Right lobe of liver (tissue), 6 donors: ENCODE results near the gene FILIP1L. TPM values are rescaled to one million over a fixed set of nuclear protein-coding genes. Genes with fewer than 3 reads are reported as not detected.
A peak's percentile ranks its signal among the peaks of the same experiment; 100 is the strongest.
"Not testable (repeated sequence)": the region's sequence is repeated elsewhere in the genome, so short reads cannot be mapped to it uniquely, and the experiment has no call there.

Source experiments
- ATAC-seq, 4 donors: fragments of 200-7000 bp; cut with Tn5 transposase; one replicate each; pipeline ENCODE4 v1.9.1; 2020; ENCODE audit warnings: mild to moderate bottlenecking in 4 of 4, moderate library complexity in 4 of 4
- DNase-seq, 3 donors: peaks; one replicate each; pipeline ENCODE4 v3.0.0-alpha.2; 2020
- H3K27ac ChIP-seq, 3 donors: fragments of 200-600 bp; one replicate each; pipeline ENCODE4 v1.8.0; 2022
- H3K27me3 ChIP-seq, 2 donors: fragments of 200-600 bp; one replicate each; pipeline ENCODE4 v1.8.0; 2022
- H3K36me3 ChIP-seq, 4 donors: fragments of 200-600 bp; sonication (generic) in 1 of 4; one replicate each; pipeline versions ENCODE4 v1.5.1 to v1.8.0; 2017 to 2022; ENCODE audit warnings: control low read depth in 1 of 4
- H3K4me1 ChIP-seq, 4 donors: fragments of 200-600 bp; sonication (generic) in 1 of 4; one replicate each; pipeline versions ENCODE4 v1.5.1 to v1.8.0; 2017 to 2022; ENCODE audit warnings: control low read depth in 1 of 4
- H3K4me3 ChIP-seq, 3 donors: fragments of 200-600 bp; one replicate each; pipeline ENCODE4 v1.8.0; 2022
- H3K9me3 ChIP-seq, 4 donors: fragments of 200-600 bp; sonication (generic) in 1 of 4; one replicate each; pipeline versions ENCODE4 v1.5.1 to v1.8.0; 2017 to 2022; ENCODE audit warnings: control low read depth in 1 of 4
- CTCF ChIP-seq, 4 donors: fragments of 200-600 bp in 3 of 4; fragments of 450-650 bp in 1 of 4; IDR thresholded peaks; one replicate each; pipeline versions ENCODE4 v1.5.1 to v1.8.0; 2016 to 2022; ENCODE audit warnings: antibody characterized with exemption in 4 of 4, mild to moderate bottlenecking in 2 of 4
- POLR2A ChIP-seq: fragments of 450-650 bp; IDR thresholded peaks from one replicate; pipeline ENCODE4 v1.6.1; 2017; ENCODE audit warnings: antibody characterized with exemption, mild to moderate bottlenecking
- WGBS: methylation state at CpG from one replicate; pipeline ENCODE4 v1.1.6; 2018; ENCODE audit warnings: low coverage, low lambda C conversion rate; ENCODE audit not compliant: insufficient coverage; ENCODE audit errors: missing lambda C conversion rate; 5-methylcytosine and 5-hydroxymethylcytosine counted together
- intact Hi-C, 2 donors: fragments of 100-400 bp; cut with DNase I; formaldehyde crosslinking; loops; one replicate each; pipeline versions ENCODE4 v1.11.2 to v1.14.1; 2022
- total RNA-seq, 6 experiments: library from RNA; depleted of rRNA in 2 of 6; stranded (reverse); fragments of >200 nt in 2 of 6; fragmentation: NEBNext Ultra II Directional in 3 of 6; extraction: Animal tissue kit (Norgen Biotek cat#: 25700) in 3 of 6; gene quantifications; one replicate each; pipeline versions ENCODE4 v1.1.0 to v1.2.4, GENCODE V29; 2016 to 2023
- donor health status: DM: no; HTN: yes; CAD: no.
- donor health status: DM: no; HTN: no; CAD: no.
- donor health status: DM: no; HTN: no; CAD: no.
- donor health status: DM: no; HTN: yes; CAD: no.
- donor health status: DM: no; HTN: yes; CAD: no.

The FILIP1L gene
- total RNA-seq, 6 experiments from 2014 or later, result 0.97 to 10.8 (median 3.6) TPM

GRCh38 chr3:100057716-100058575, 56.4 kb downstream of the FILIP1L start:
- WGBS, result 67% methylated on average over 8 of the region's 8 CpGs
- peak in 3 of 4 donors; percentile 33 to 55 (median 48) for ATAC-seq
- no peaks in the 10 kb centered on the region for H3K4me1 ChIP-seq

DNA sequence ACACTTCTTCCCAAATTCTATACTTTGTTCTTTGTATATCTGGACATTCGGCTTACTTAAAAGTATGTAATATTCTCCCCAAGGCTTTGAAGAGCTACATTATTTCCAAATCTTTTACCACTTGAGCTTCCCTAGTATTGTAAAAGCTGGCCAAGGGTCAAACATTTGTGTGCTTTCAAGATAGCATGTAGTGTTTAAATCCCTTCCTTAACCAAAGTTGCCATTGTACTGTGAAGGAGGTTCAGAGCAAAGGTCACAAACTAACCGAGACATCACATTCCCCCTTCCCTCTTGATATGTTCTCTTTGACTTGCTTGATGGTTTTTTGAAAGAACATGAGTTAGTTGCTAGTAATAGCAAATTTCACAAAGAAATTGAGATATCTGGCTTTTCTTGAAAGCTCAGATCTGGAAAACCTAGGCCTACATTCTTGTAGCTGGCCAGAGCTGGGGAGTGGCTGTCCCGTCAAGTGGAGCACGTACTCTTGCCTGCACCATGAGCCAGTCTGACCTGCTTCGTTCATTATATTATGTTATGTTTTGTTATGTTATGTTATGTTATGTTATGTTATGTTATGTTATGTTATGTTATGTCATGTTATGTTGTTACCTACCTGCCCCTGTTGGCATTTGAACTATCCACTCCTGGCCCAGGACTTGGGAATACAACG, 60.2 kb downstream of the FILIP1L start:
- H3K27me3 ChIP-seq, result no peaks in the 10 kb centered on the region
- H3K9me3 ChIP-seq, result no peaks in the 10 kb centered on the region
- no peak overlapping the region for H3K27ac ChIP-seq
- H3K4me3 ChIP-seq, result no peak overlapping the region
- DNase-seq (no peak), ATAC-seq (no peak)
- no peaks in the 10 kb centered on the region for H3K36me3 ChIP-seq
- 94% methylated on average over 6 of the region's 6 CpGs for WGBS
- TF ChIP-seq CTCF (IDR thresholded peaks at IDR 0.05) (no peak), POLR2A (no peak)
- intact Hi-C loops, result no loop called here
- H3K4me1 ChIP-seq, result no peaks in the 10 kb centered on the region

More at GRCh38 chr3:100057716-100058575, 56.4 kb downstream of the FILIP1L start:
- TF ChIP-seq CTCF (IDR thresholded peaks at IDR 0.05), result no peak
- TF ChIP-seq POLR2A, result no peak
- DNase-seq, result no peak
- Histone ChIP-seq H3K4me3 (no peak overlapping the region), H3K9me3 (no peaks in the 10 kb centered on the region), H3K27me3 (no peaks in the 10 kb centered on the region), H3K27ac (no peak overlapping the region), H3K36me3 (no peaks in the 10 kb centered on the region)
- intact Hi-C loops, result no loop called here

DNA sequence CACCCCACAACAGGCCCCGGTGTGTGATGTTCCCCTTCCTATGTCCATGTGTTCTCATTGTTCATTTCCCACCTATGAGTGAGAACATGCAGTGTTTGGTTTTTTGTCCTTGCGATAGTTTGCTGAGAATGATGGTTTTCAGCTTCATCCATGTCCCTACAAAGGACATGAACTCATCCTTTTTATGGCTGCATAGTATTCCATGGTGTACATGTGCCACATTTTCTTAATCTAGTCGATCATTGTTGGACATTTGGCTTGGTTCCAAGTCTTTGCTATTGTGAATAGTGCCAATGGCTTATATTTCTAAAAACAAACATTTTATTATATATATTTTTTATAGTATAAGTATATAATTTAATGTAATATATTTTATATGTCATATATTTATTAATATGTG, 62.8 kb downstream of the FILIP1L start:
- H3K4me1 ChIP-seq, DNase-seq, H3K9me3 ChIP-seq, H3K36me3 ChIP-seq, H3K27me3 ChIP-seq, H3K27ac ChIP-seq, intact Hi-C loops, H3K4me3 ChIP-seq, ATAC-seq: not testable (repeated sequence)
- WGBS, result 90% methylated on average over 3 of the region's 3 CpGs

DNA sequence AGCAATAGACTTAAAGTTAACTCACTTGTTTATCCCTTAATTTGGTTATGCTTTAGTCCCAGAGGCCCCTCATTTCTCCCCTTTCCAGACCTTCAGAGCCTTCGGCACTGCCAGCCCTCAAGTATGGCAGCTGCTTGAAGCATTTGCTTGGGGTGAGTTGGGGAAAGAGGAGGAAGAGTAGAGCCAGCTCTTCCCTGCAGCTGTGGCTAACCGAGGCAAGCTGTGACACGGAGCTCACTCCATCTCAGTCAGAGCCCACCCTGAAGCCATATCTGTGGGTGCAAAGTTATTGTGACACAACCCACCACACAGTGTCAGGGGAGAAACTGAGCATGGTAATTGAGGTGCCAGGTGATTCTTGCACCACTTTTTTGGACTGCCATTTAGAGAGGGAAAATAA, 66.1 kb downstream of the FILIP1L start:
- 100% methylated on average over 2 of the region's 3 CpGs for WGBS
- intact Hi-C loops, result no loop called here
- H3K4me1 ChIP-seq, result peaks cover 0 to 3% (median 0%) of the 10 kb centered on the region in 4 donors

More for the DNA sequence above, 66.1 kb downstream of the FILIP1L start:
- H3K4me3 ChIP-seq, result no peak overlapping the region
- TF ChIP-seq POLR2A (no peak), CTCF (IDR thresholded peaks at IDR 0.05) (no peak)
- H3K36me3 ChIP-seq, result no peaks in the 10 kb centered on the region
- DNase-seq, result no peak
- H3K27me3 ChIP-seq, result no peaks in the 10 kb centered on the region
- no peaks in the 10 kb centered on the region for H3K9me3 ChIP-seq
- peak in 1 of 4 donors; percentile 10 for ATAC-seq
- H3K27ac ChIP-seq, result peak overlapping the region in 1 of 3 donors; percentile 1
